HL-60/S4 (cell line): ENCODE measurements around the gene MMP11.

ENCODE experiments used
- in situ Hi-C: fragments of 300-500 bp; cut with MboI; formaldehyde crosslinking; loops from 2 replicates; pipeline ENCODE4 v1.14.3; 2022; ENCODE audit warnings: low sequenced_read_pairs

Gene MMP11

DNA sequence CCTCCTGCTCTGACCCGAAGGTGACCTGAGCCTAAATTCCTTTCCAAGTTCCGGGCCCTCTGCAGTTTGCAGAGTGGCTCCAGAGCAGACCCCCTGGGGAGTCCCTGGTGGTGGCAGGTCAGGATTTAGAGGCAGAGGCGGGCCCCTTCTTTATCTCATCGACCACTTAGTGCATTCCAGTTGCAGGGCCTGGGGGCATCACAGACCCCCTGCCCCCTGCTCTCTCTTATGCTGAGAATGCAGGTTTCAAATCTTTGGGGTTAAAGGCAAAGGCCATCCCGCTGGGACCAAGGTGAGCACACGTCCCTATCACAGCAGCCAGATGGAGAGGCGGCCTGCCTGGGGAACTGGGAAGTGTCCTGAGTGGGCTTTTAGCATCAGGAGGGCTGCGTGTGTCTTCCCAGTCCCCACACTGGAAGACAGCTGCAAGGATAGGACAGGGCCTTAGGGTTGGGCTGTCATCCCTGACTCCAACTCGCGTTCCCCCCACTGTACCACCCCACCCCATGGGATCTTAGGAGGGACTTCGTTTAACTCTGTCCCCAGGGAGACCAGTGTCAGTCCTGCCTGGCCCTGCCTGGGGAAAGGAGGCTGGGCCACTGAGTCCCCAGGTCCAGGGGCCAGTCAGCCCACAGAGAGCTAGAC lies 54.8 kb downstream of the MMP11 start:
- in situ Hi-C loops: no loop called here

DNA sequence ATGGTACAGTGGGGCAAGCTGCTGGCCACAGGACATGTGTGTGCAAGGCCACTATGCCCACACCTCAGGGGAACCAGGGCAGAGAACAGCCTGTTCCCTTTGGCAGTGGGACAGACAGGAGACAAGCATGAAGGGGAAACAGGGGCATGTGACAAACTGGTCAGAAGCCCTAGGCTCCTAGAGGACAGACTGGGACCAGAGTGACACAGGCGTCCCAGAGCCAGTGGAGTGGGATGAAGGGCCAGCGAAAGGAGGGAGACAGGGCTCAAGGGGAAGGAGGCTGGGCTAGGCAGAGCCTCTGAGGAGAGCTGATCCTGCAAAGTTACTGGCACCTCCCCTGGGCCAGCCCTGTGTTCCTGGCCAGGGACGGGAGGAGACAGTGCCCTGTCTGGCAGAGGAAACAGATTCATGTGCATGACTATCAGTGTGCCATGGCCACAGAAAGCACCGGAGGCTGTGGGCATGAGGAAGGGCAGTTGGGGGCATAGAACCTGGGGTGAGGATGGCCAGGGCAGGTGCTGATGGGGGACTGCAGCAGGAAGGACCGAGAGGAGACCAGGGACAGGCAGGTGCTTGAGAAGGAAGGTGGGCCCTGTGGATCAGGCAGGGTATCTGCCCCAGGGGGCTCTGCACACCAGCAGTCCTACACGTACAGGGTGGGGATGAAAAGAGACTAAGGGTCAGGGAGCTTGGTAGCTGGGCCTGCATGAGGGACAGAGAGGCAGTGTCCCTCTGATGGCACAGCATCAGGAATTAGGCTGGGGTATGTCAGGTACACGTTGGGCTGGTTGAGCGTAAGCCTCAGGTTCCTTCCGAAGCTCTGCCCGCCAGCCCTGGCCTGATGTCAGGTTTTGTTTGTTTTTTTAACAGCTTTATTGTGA lies 56.4 kb downstream of the MMP11 start:
- in situ Hi-C loops: no loop called here

DNA sequence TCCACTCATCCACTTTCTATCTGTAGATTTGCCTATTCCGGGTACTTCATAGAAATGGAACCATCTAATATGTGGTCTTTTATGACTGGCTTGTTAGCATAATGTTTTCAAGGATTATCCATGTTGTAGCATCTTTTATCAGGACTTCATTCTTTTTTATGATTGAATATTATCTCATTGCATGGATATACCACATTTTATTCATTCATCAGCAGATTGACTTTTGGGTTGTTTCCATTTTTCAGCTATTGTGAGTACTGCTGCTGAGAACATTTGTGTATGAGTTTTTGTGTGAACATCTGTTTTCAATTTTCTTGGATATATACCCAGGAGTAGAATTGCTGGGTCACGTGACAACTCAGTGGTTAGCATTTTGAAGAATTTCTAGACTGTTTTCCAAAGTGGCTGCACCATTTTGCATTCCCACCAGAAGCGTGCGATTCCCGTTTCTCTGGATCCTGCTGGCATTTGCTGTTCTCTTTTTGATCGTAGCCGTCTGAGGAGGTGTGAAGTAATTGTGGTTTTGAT lies 57.3 kb downstream of the MMP11 start:
- in situ Hi-C loops: no loop called here

DNA sequence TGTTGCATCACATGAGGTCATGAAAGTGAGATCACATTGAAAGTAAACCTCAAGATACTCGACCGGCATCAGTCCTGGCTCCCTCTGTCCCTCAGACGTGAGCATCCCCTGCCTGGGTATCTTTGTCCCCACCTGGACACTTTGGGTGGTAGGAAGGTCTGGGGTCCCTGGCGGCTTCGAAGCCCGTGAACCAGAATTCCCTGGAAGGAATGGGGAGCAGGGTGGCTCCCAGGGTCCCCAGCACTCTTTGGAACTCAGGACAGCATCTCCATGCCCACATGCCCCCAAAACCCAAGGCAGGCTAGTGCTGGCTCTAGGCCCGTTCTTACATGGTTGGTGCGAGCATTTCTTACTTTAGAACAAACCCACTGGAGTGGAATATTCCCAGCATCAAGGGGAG lies 58.6 kb downstream of the MMP11 start:
- in situ Hi-C loops: no loop called here

DNA sequence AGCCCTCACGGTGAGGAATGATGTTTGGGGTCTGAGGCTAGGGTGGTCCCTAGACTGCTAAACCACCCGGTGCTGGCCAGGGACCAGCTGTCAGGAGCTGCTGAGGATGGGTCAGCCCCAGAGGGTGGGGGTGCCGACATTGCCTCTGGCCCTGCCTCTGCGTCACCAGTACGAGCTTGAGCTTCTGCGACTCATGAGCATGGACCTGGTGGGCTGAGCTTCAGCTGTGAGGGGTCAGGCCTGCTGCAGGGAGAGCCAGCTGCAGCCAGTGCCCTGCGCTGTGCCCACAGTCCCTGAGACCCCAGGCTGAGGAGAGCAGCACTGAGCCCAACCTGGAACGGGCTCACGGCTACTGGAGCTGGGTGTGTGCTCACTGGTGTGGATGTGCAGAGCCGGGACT lies 59.1 kb downstream of the MMP11 start:
- in situ Hi-C loops: no loop called here

DNA sequence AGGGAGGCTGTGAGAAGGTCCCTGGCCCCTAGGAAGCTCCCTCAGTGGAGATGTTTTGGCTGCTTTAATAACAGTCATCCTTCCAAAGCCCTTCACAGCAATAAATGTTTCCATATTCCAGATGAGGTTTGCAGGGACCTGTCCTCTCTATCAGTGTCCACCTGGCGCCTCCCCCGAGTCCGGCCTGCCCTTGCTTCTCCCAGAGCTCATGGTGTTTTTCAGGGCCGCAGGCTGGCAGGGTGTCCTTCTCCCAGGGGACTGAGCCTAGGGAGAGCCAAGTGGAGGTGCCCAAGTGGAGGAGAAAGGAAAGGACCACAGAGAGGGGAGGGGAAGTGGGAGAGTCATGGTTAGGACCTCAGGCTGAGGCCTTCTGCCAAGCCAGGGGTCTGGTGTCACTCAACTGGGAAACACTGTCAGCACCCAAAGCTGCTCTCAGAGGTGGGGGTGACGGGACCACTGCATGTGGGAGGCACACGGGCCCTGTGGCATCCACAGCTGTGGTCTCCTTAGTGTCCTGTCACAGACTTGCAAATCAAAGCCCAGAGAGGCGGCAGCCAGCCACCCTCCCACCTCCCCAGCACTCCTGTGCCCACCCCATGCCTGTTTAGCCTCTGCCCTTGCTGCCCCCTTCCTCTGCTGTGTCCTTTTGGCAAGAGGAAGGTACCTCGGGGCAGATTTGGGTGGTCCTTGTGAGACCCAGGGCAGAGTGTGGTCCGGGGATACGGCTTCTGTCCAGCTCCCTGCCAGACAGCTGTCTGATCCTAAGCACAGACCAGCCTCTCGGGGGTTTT lies 59.8 kb downstream of the MMP11 start:
- in situ Hi-C loops: no loop called here

DNA sequence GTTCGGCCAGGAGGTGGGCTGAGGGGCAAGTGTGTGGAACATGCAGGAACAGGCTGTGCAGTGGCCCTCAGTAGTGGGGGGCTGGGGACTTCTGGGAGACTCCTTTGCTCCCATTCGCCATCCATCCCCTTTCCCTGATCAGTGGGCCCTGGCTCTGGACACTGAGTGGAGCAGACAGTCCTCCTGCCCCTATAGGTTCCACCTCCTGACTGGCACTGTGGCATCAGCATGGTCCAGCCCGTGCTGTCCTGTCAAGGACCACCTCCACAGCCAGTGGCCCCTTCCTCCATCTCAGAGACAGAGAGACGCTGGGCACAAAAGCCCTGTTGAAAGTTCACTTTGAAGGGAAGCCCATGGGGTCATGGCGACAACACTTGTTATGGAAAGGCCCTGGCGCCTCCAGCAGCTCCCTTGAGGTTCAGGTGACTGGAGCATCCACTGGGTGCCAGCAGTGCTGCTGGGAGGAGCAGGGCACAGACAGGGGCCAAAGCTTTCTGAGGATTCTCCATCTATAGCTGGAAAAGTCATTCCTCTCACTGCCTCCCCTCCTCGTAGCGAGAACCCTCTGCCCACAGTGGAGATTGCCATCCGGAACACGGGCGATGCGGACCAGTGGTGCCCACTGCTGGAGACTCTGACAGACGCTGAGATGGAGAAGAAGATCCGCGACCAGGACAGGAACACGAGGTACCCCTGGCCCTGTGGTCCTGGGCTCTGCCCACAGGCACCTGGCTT lies 60.5 kb downstream of the MMP11 start:
- in situ Hi-C loops: no loop called here
